ENCODE measurements around the gene GNA14. TPM values are rescaled to one million over a fixed set of nuclear protein-coding genes. Genes with fewer than 3 reads are reported as not detected.

GNA14 gene
- total RNA-seq, 2 experiments from 2014 or later, result not detected

- peaks cover 3% of the 10 kb centered on the region for H3K27me3 Mint-ChIP-seq
- H3K9me3 Mint-ChIP-seq, result peaks cover 24% of the 10 kb centered on the region
- H3K27ac Mint-ChIP-seq, result no peak overlapping the region
- H3K4me1 Mint-ChIP-seq, result no peaks in the 10 kb centered on the region
- no peak for DNase-seq
- H3K4me3 Mint-ChIP-seq, result no peak overlapping the region
- no peaks in the 10 kb centered on the region for H3K36me3 Mint-ChIP-seq
These were observed 104.8 kb downstream of the GNA14 start for GRCh38 chr9:77543131-77543822.

- DNase-seq, result no peak
- H3K9me3 Mint-ChIP-seq, result peaks cover 24% of the 10 kb centered on the region
- no peaks in the 10 kb centered on the region for H3K36me3 Mint-ChIP-seq
- peaks cover 3% of the 10 kb centered on the region for H3K27me3 Mint-ChIP-seq
- H3K4me1 Mint-ChIP-seq, result no peaks in the 10 kb centered on the region
- no peak overlapping the region for H3K27ac Mint-ChIP-seq
- no peak overlapping the region for H3K4me3 Mint-ChIP-seq
These were observed 106.5 kb downstream of the GNA14 start for GRCh38 chr9:77541600-77541999.

GRCh38 chr9:77541055-77541454 is 107.1 kb downstream of the GNA14 start:
- Mint-ChIP-seq H3K9me3 (peaks cover 24% of the 10 kb centered on the region), H3K27ac (no peak overlapping the region), H3K4me1 (no peaks in the 10 kb centered on the region)

GRCh38 chr9:77534376-77535057 is 113.6 kb downstream of the GNA14 start:
- H3K27me3 Mint-ChIP-seq, result peaks cover 5% of the 10 kb centered on the region
- H3K27ac Mint-ChIP-seq, result no peak overlapping the region

More at GRCh38 chr9:77541055-77541454, 107.1 kb downstream of the GNA14 start:
- H3K36me3 Mint-ChIP-seq, result no peaks in the 10 kb centered on the region
- no peak for DNase-seq
- peaks cover under 1% of the 10 kb centered on the region for H3K27me3 Mint-ChIP-seq
- H3K4me3 Mint-ChIP-seq, result no peak overlapping the region

GRCh38 chr9:77533671-77534070 is 114.5 kb downstream of the GNA14 start:
- peaks cover 1% of the 10 kb centered on the region for H3K9me3 Mint-ChIP-seq
- no peak overlapping the region for H3K27ac Mint-ChIP-seq
- H3K27me3 Mint-ChIP-seq, result peaks cover 5% of the 10 kb centered on the region
- no peak overlapping the region for H3K4me3 Mint-ChIP-seq
- no peaks in the 10 kb centered on the region for H3K36me3 Mint-ChIP-seq
- DNase-seq, result no peak
- H3K4me1 Mint-ChIP-seq, result no peaks in the 10 kb centered on the region

More at GRCh38 chr9:77534376-77535057, 113.6 kb downstream of the GNA14 start:
- no peak for DNase-seq
- H3K9me3 Mint-ChIP-seq, result peaks cover 5% of the 10 kb centered on the region
- no peaks in the 10 kb centered on the region for H3K36me3 Mint-ChIP-seq
- no peak overlapping the region for H3K4me3 Mint-ChIP-seq
- H3K4me1 Mint-ChIP-seq, result no peaks in the 10 kb centered on the region

GRCh38 chr9:77532607-77533006 is 115.5 kb downstream of the GNA14 start:
- no peaks in the 10 kb centered on the region for H3K36me3 Mint-ChIP-seq
- no peaks in the 10 kb centered on the region for H3K4me1 Mint-ChIP-seq
- H3K27ac Mint-ChIP-seq, result no peak overlapping the region
- no peak for DNase-seq
- H3K27me3 Mint-ChIP-seq, result peaks cover 5% of the 10 kb centered on the region
- peaks cover 1% of the 10 kb centered on the region for H3K9me3 Mint-ChIP-seq
- no peak overlapping the region for H3K4me3 Mint-ChIP-seq

- H3K9me3 Mint-ChIP-seq, result peaks cover 1% of the 10 kb centered on the region
- no peaks in the 10 kb centered on the region for H3K36me3 Mint-ChIP-seq
- H3K4me1 Mint-ChIP-seq, result no peaks in the 10 kb centered on the region
- no peak overlapping the region for H3K27ac Mint-ChIP-seq
- DNase-seq, result no peak
- peaks cover 5% of the 10 kb centered on the region for H3K27me3 Mint-ChIP-seq
- H3K4me3 Mint-ChIP-seq, result no peak overlapping the region
These were observed 116.7 kb downstream of the GNA14 start for GRCh38 chr9:77531400-77531799.

GRCh38 chr9:77523891-77524290 is 124.2 kb downstream of the GNA14 start:
- H3K4me1 Mint-ChIP-seq, result no peaks in the 10 kb centered on the region
- H3K9me3 Mint-ChIP-seq, result no peaks in the 10 kb centered on the region
- H3K27ac Mint-ChIP-seq, result no peak overlapping the region
- DNase-seq, result no peak
- H3K27me3 Mint-ChIP-seq, result no peaks in the 10 kb centered on the region
- no peak overlapping the region for H3K4me3 Mint-ChIP-seq
- no peaks in the 10 kb centered on the region for H3K36me3 Mint-ChIP-seq

GRCh38 chr9:77521091-77521490 is 127.0 kb downstream of the GNA14 start:
- Mint-ChIP-seq H3K27me3 (no peaks in the 10 kb centered on the region), H3K4me3 (no peak overlapping the region), H3K4me1 (no peaks in the 10 kb centered on the region), H3K27ac (no peak overlapping the region), H3K36me3 (no peaks in the 10 kb centered on the region), H3K9me3 (no peaks in the 10 kb centered on the region)
- DNase-seq, result no peak

- Mint-ChIP-seq H3K4me1 (no peaks in the 10 kb centered on the region), H3K36me3 (no peaks in the 10 kb centered on the region), H3K4me3 (no peak overlapping the region), H3K9me3 (no peaks in the 10 kb centered on the region), H3K27ac (no peak overlapping the region), H3K27me3 (no peaks in the 10 kb centered on the region)
- DNase-seq, result no peak
These were observed 129.4 kb downstream of the GNA14 start for GRCh38 chr9:77518688-77519087.

GRCh38 chr9:77516781-77517180 is 131.3 kb downstream of the GNA14 start:
- no peak for DNase-seq
- Mint-ChIP-seq H3K27me3 (no peaks in the 10 kb centered on the region), H3K27ac (no peak overlapping the region), H3K9me3 (no peaks in the 10 kb centered on the region), H3K4me3 (no peak overlapping the region), H3K36me3 (no peaks in the 10 kb centered on the region), H3K4me1 (no peaks in the 10 kb centered on the region)

GRCh38 chr9:77514886-77515711 is 133.0 kb downstream of the GNA14 start:
- H3K4me1 Mint-ChIP-seq, result no peaks in the 10 kb centered on the region
- H3K27ac Mint-ChIP-seq, result no peak overlapping the region
- no peak overlapping the region for H3K4me3 Mint-ChIP-seq
- no peaks in the 10 kb centered on the region for H3K27me3 Mint-ChIP-seq
- no peak for DNase-seq
- no peaks in the 10 kb centered on the region for H3K9me3 Mint-ChIP-seq
- no peaks in the 10 kb centered on the region for H3K36me3 Mint-ChIP-seq

- Mint-ChIP-seq H3K27me3 (no peaks in the 10 kb centered on the region), H3K27ac (no peak overlapping the region), H3K4me1 (no peaks in the 10 kb centered on the region), H3K9me3 (no peaks in the 10 kb centered on the region), H3K36me3 (no peaks in the 10 kb centered on the region), H3K4me3 (no peak overlapping the region)
- no peak for DNase-seq
These were observed 134.7 kb downstream of the GNA14 start for GRCh38 chr9:77513457-77513856.

GRCh38 chr9:77512876-77513275 is 135.2 kb downstream of the GNA14 start:
- Mint-ChIP-seq H3K27ac (no peak overlapping the region), H3K36me3 (no peaks in the 10 kb centered on the region), H3K9me3 (no peaks in the 10 kb centered on the region), H3K4me1 (no peaks in the 10 kb centered on the region), H3K27me3 (no peaks in the 10 kb centered on the region), H3K4me3 (no peak overlapping the region)
- DNase-seq, result no peak

- no peaks in the 10 kb centered on the region for H3K36me3 Mint-ChIP-seq
- H3K27me3 Mint-ChIP-seq, result no peaks in the 10 kb centered on the region
- H3K4me1 Mint-ChIP-seq, result no peaks in the 10 kb centered on the region
- H3K9me3 Mint-ChIP-seq, result no peaks in the 10 kb centered on the region
- no peak for DNase-seq
- no peak overlapping the region for H3K4me3 Mint-ChIP-seq
- no peak overlapping the region for H3K27ac Mint-ChIP-seq
These were observed 136.6 kb downstream of the GNA14 start for GRCh38 chr9:77511525-77511924.

All from activated naive CD8-positive, alpha-beta T cell treated with anti-CD3 and anti-CD28 coated beads for 36 hours (primary cell).